Erythroblast (primary cell): ENCODE measurements around the gene SCUBE2.

Source experiments
- GATA1 ChIP-seq: IDR thresholded peaks from 2 replicates; pipeline ENCODE4 v1.6.1; 2011; ENCODE audit warnings: low read depth, mild to moderate bottlenecking, control low read depth, low read length, moderate library complexity
- POLR2A ChIP-seq: IDR thresholded peaks from 2 replicates; pipeline ENCODE4 v1.6.1; 2011; ENCODE audit warnings: mild to moderate bottlenecking, low read length

DNA sequence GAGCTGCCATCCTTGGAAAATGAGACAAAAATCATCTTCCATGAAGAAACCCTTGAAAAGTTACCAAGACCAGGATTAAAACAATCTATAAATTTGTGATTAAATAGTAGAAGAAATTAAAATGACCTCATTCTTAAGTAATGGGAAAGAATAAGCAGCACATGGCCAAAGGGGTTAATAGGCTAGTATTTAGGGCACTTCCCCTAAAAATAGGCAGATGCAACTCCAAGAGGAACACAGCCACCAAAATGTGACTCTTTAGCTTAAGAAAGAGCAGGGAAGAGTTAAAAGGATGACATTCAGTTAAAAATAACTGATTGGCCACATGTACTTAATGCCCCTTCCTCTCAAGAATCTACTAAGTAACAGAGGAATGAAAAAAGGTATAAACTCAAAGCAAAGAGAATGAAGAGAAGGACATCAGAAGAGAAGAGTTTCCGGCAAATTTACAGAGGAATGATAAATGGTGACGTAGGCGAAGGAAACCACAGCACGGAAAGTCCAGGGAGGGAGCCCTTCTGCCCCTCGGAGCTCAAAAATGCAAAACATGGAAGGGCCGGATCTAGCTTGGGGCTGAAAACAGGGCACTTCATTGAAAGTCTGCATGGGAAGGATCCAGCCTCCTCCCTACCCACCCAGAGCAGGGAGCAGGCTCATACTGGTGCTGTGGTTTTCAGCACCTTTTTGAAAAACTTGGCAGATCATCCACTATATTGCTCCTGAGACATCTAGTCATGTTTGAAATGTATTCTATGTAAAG lies 17.8 kb downstream of the SCUBE2 start:
- no peak for TF ChIP-seq POLR2A
- TF ChIP-seq GATA1, result no peak
